ENCODE measurements around the gene FAM185A.

- TF ChIP-seq EZH2 (IDR thresholded peaks at IDR 0.05; ENCODE audit: insufficient read depth, poor library complexity, severe bottlenecking): no peak
- no peak for TF ChIP-seq EZH2phosphoT487 (IDR thresholded peaks at IDR 0.05; ENCODE audit: insufficient read depth, low read depth)
Measured at GRCh38 chr7:102834999-102835398, 86.2 kb downstream of the FAM185A start.
